IMR-90 (cell line): ENCODE results near the gene PDCD2. TPM values are rescaled to one million over a fixed set of nuclear protein-coding genes. Genes with fewer than 3 reads are reported as not detected.
A peak's percentile ranks its signal among the peaks of the same experiment; 100 is the strongest.

Source experiments
- ATAC-seq: fragments of 200-7000 bp; cut with Tn5 transposase; 2 replicates; pipeline ENCODE4 v1.9.1; 2020; ENCODE audit warnings: low read depth, mild to moderate bottlenecking, moderate library complexity
- BruUV-seq: library from RNA; stranded (reverse); fragments of 400-500 nt; replicated peaks from 2 replicates; lab custom pipeline; 2021; lab: Mats Ljungman, UMichigan
- CTCF ChIA-PET: fragments of 300-600 bp; formaldehyde crosslinking; extraction: SDS; loops from one replicate; lab custom pipeline; 2021; ENCODE audit warnings: antibody characterized with exemption; lab: Yijun Ruan, JAX
- POLR2A ChIA-PET: fragments of 300-600 bp; sonication (Branson Sonifier 250); formaldehyde crosslinking; loops from one replicate; lab custom pipeline; 2022; ENCODE audit warnings: antibody characterized with exemption; ENCODE audit not compliant: unreplicated experiment; lab: Charles Lee
- DNase-seq: peaks from one replicate; pipeline ENCODE4 v3.0.0; 2013
- H2AFZ ChIP-seq: replicated peaks from 2 replicates; pipeline ENCODE3; 2013; ENCODE audit warnings: low read length, mild to moderate bottlenecking; ENCODE audit not compliant: poor library complexity
- H2AK5ac ChIP-seq: 2 replicates; pipeline ENCODE4 v1.6.1; 2013; ENCODE audit warnings: low read depth, low read length, inconsistent platforms
- H2AK9ac ChIP-seq: replicated peaks from 2 replicates; pipeline ENCODE3; 2013; ENCODE audit warnings: mild to moderate bottlenecking, low read depth, low read length, moderate library complexity; ENCODE audit not compliant: poor library complexity
- H2BK120ac ChIP-seq: 2 replicates; pipeline ENCODE4 v1.6.1; 2013; ENCODE audit warnings: low read depth, low read length, inconsistent platforms
- H2BK15ac ChIP-seq: 3 replicates; pipeline ENCODE4 v1.6.1; 2013; ENCODE audit warnings: low read depth, low read length, inconsistent platforms
- H2BK20ac ChIP-seq: 2 replicates; pipeline ENCODE4 v1.6.1; 2013; ENCODE audit warnings: low read depth, mild to moderate bottlenecking, inconsistent platforms, low read length, moderate library complexity
- H2BK5ac ChIP-seq: 2 replicates; pipeline ENCODE4 v1.6.1; 2013; ENCODE audit warnings: mild to moderate bottlenecking, low read depth, low read length, inconsistent platforms; ENCODE audit not compliant: poor library complexity, severe bottlenecking
- H3K14ac ChIP-seq: replicated peaks from 2 replicates; pipeline ENCODE4 v1.6.1; 2013; ENCODE audit warnings: low read depth, low read length, inconsistent platforms
- H3K18ac ChIP-seq: 2 replicates; pipeline ENCODE4 v1.6.1; 2013; ENCODE audit warnings: low read depth, low read length, control low read depth
- H3K23ac ChIP-seq: 2 replicates; pipeline ENCODE4 v1.6.1; 2013; ENCODE audit warnings: low read depth, low read length, inconsistent platforms
- H3K27ac ChIP-seq: 2 replicates; pipeline ENCODE4 v1.5.1; 2013; ENCODE audit warnings: mild to moderate bottlenecking, control low read depth, low read length; ENCODE audit not compliant: insufficient read depth
- H3K27me3 ChIP-seq: 2 replicates; pipeline ENCODE4 v1.6.1; 2013; ENCODE audit warnings: low read length; ENCODE audit not compliant: control insufficient read depth, insufficient read depth
- H3K36me3 ChIP-seq: 2 replicates; pipeline ENCODE4 v1.6.1; 2013; ENCODE audit warnings: low read length, mixed read lengths; ENCODE audit not compliant: control insufficient read depth, insufficient read depth
- H3K4ac ChIP-seq: 2 replicates; pipeline ENCODE4 v1.6.1; 2013; ENCODE audit warnings: low read depth, low read length, inconsistent platforms
- H3K4me1 ChIP-seq: 2 replicates; pipeline ENCODE4 v1.6.1; 2013; ENCODE audit warnings: low read length, mixed read lengths; ENCODE audit not compliant: control insufficient read depth, insufficient read depth
- H3K4me2 ChIP-seq: 2 replicates; pipeline ENCODE4 v1.6.1; 2013; ENCODE audit warnings: low read depth, mild to moderate bottlenecking, control low read depth, low read length, moderate library complexity
- H3K4me3 ChIP-seq: 2 replicates; pipeline ENCODE4 v1.5.1; 2013; ENCODE audit warnings: low read depth, mild to moderate bottlenecking, control low read depth, low read length, moderate library complexity; ENCODE audit not compliant: insufficient read depth
- H3K56ac ChIP-seq: 2 replicates; pipeline ENCODE4 v1.6.1; 2013; ENCODE audit warnings: low read length, inconsistent platforms; ENCODE audit not compliant: insufficient read depth; ENCODE audit errors: extremely low read depth
- H3K79me1 ChIP-seq, 2 experiments: 2 replicates each; pipeline ENCODE4 v1.6.1; 2013; ENCODE audit warnings: low read length in 2 of 2, inconsistent platforms in 1 of 2, low read depth in 1 of 2
- H3K9ac ChIP-seq: 2 replicates; pipeline ENCODE4 v1.6.1; 2013; ENCODE audit warnings: low read depth, low read length, control low read depth
- H3K9me1 ChIP-seq: 2 replicates; pipeline ENCODE4 v1.6.1; 2013; ENCODE audit warnings: low read length, inconsistent platforms; ENCODE audit not compliant: insufficient read depth
- H3K9me3 ChIP-seq: 2 replicates; pipeline ENCODE4 v1.6.1; 2013; ENCODE audit warnings: low read length; ENCODE audit not compliant: control insufficient read depth, insufficient read depth
- H4K20me1 ChIP-seq: 2 replicates; pipeline ENCODE4 v1.6.1; 2013; ENCODE audit warnings: low read length, inconsistent platforms; ENCODE audit not compliant: insufficient read depth
- H4K5ac ChIP-seq: 2 replicates; pipeline ENCODE4 v1.6.1; 2013; ENCODE audit warnings: mild to moderate bottlenecking, low read depth, low read length, control low read depth
- H4K8ac ChIP-seq, 2 experiments: 2 replicates each; pipeline ENCODE4 v1.6.1; 2013; ENCODE audit warnings: low read depth in 2 of 2, low read length in 2 of 2, control low read depth in 1 of 2, inconsistent platforms in 1 of 2
- H4K91ac ChIP-seq: 2 replicates; pipeline ENCODE4 v1.6.1; 2013; ENCODE audit warnings: low read depth, low read length, inconsistent platforms; ENCODE audit not compliant: insufficient read depth
- BHLHE40 ChIP-seq: fragments of 150-350 bp; IDR thresholded peaks from 2 replicates; pipeline ENCODE4 v1.6.1; 2016; ENCODE audit warnings: mild to moderate bottlenecking, low read depth, low read length
- CEBPB ChIP-seq: IDR thresholded peaks from 2 replicates; pipeline ENCODE4 v1.6.1; 2012; ENCODE audit warnings: low read depth, low read length, improper control_type of control experiment
- CHD1 ChIP-seq: IDR thresholded peaks from 2 replicates; pipeline ENCODE4 v1.6.1; 2012; ENCODE audit warnings: low read depth, low read length, improper control_type of control experiment
- MAFK ChIP-seq: IDR thresholded peaks from 2 replicates; pipeline ENCODE4 v1.6.1; 2012; ENCODE audit warnings: low read depth, low read length, improper control_type of control experiment
- MAZ ChIP-seq: IDR thresholded peaks from 2 replicates; pipeline ENCODE4 v1.6.1; 2012; ENCODE audit warnings: low read depth, mild to moderate bottlenecking, low read length, improper control_type of control experiment, moderate library complexity, borderline replicate concordance
- MXI1 ChIP-seq: IDR thresholded peaks from 2 replicates; pipeline ENCODE4 v1.6.1; 2012; ENCODE audit warnings: low read depth, mild to moderate bottlenecking, low read length, moderate library complexity, borderline replicate concordance
- NFE2L2 ChIP-seq: fragments of 150-350 bp; IDR thresholded peaks from 2 replicates; pipeline ENCODE4 v1.6.1; 2016; ENCODE audit warnings: low read depth, mild to moderate bottlenecking, low read length
- POLR2A ChIP-seq: IDR thresholded peaks from 2 replicates; pipeline ENCODE4 v1.6.1; 2012; ENCODE audit warnings: mild to moderate bottlenecking, low read depth, low read length
- RAD21 ChIP-seq: IDR thresholded peaks from 2 replicates; pipeline ENCODE4 v1.6.1; 2012; ENCODE audit warnings: low read length, improper control_type of control experiment
- RCOR1 ChIP-seq: IDR thresholded peaks from 2 replicates; pipeline ENCODE4 v1.6.1; 2012; ENCODE audit warnings: mild to moderate bottlenecking, low read length, improper control_type of control experiment; ENCODE audit not compliant: insufficient replicate concordance
- RFX5 ChIP-seq: IDR thresholded peaks from 2 replicates; pipeline ENCODE4 v1.8.0; 2012; ENCODE audit warnings: low read depth, mild to moderate bottlenecking, low read length, moderate library complexity
- USF2 ChIP-seq: fragments of 150-350 bp; IDR thresholded peaks from 2 replicates; pipeline ENCODE4 v1.6.1; 2017; ENCODE audit warnings: mild to moderate bottlenecking, antibody characterized with exemption, low read length, low read depth
- WGBS, 2 experiments: methylation state at CpG; one replicate each; pipeline versions ENCODE4 v1.1.5 to v1.1.7; 2013; ENCODE audit warnings: missing lambda C conversion rate in 2 of 2; ENCODE audit not compliant: insufficient read length in 1 of 2; ENCODE audit errors: extremely low coverage in 2 of 2; 5-methylcytosine and 5-hydroxymethylcytosine counted together
- dilution Hi-C: fragments of 300-500 bp; cut with HindIII; formaldehyde crosslinking; loops from one replicate; pipeline ENCODE4 v1.14.3; 2018; ENCODE audit warnings: low sequenced_read_pairs; ENCODE audit not compliant: unreplicated experiment
- in situ Hi-C: fragments of 300-500 bp; cut with MboI; formaldehyde crosslinking; loops from 3 replicates; pipeline ENCODE4 v1.14.3; 2019; ENCODE audit warnings: low sequenced_read_pairs, inconsistent platforms, mixed read lengths
- intact Hi-C: fragments of 100-400 bp; cut with micrococcal nuclease; formaldehyde crosslinking; loops from 2 replicates; pipeline ENCODE4 v1.10.0; 2022
- polyA plus RNA-seq, 3 experiments: library from polyadenylated mRNA; depleted of rRNA; stranded (reverse); fragments of >200 nt; gene quantifications; 2 replicates each; pipeline ENCODE4 v1.2.3, GENCODE V29; 2012; ENCODE audit warnings: low replicate concordance in 1 of 3
- total RNA-seq: library from RNA; depleted of rRNA; stranded (reverse); fragments of >200 nt; gene quantifications from 2 replicates; pipeline ENCODE4 v1.2.3, GENCODE V29; 2012
- TF ChIP-seq, protein P1 (sequence below): fragments of 150-350 bp; IDR thresholded peaks from 2 replicates; pipeline ENCODE4 v1.6.1; 2016; ENCODE audit warnings: low read depth, mild to moderate bottlenecking, low read length, moderate library complexity, borderline replicate concordance

PDCD2 gene
- total and polyA plus RNA-seq, 2 of the 4 experiments (the other 2 are of a cell fraction), result 46.1 to 48.8 TPM

DNA sequence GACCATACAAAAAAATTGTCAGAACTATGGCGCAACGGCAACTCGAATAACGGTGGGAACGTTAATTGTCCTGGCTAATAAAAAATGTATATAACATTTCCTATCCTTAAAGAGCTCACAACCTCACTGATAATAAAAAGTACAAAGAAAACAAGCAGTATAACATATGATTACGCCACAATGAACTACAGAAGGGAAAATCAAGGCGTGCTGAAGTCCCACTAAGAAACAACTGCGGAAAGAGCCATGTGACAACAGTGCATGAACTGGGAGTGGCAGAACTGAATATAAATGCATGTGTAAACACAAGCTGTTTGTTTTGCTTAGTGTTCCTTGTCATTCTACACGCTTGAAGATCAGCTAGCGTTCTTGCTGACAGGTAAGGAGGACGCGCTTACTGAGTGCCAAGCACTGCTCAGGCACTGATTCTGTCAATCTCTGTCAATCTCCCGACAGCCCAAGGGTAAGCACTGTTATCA lies 30.9 kb downstream of the PDCD2 start:
- Histone ChIP-seq H2BK120ac (0 out of 2 replicates have a peak overlapping the region, but pooled peaks have one; percentile 9), H3K36me3 (peaks cover 4% of the 10 kb centered on the region), H3K4me3 (peak overlapping the region; percentile 70), H4K8ac (peak overlapping the region; percentile 50 to 83; a peak in 3 of 4 replicates), H4K20me1 (peaks cover 38% of the 10 kb centered on the region), H3K56ac (peak overlapping the region; percentile 0; the same call in 1 of the 2 replicates), H3K79me1 (peaks cover 4 to 15% of the 10 kb centered on the region in 2 experiments; a peak in 2 of 4 replicates), H3K9me1 (no peaks in the 10 kb centered on the region), H2AK9ac (peak overlapping the region; percentile 3), H3K18ac (peak overlapping the region; percentile 12; the same call in 1 of the 2 replicates), H3K9ac (peak overlapping the region; percentile 68), H2BK15ac (peak overlapping the region; percentile 35; the same call in 1 of the 3 replicates), H3K23ac (0 out of 2 replicates have a peak overlapping the region, but pooled peaks have one; percentile 33), H3K9me3 (no peaks in the 10 kb centered on the region), H4K91ac (peak overlapping the region; percentile 35; the same call in 1 of the 2 replicates), H2AK5ac (no peak overlapping the region), H3K4ac (peak overlapping the region; percentile 19), H3K27ac (peak overlapping the region; percentile 52; the same call in 1 of the 2 replicates), H3K27me3 (no peaks in the 10 kb centered on the region), H3K4me1 (no peaks in the 10 kb centered on the region; the same call in 1 of the 2 replicates), H3K14ac (0 out of 2 replicates have a peak overlapping the region, but pooled peaks have one; percentile 35), H2BK5ac (peak overlapping the region; percentile 31), H3K4me2 (peak overlapping the region; percentile 96), H4K5ac (peak overlapping the region; percentile 68), H2BK20ac (no peak overlapping the region), H2AFZ (peak overlapping the region; percentile 92)
- TF ChIP-seq BHLHE40, result no peak
- no peak for TF ChIP-seq CHD1
- TF ChIP-seq MXI1, result peak; percentile 78; the same call in 1 of the 2 replicates
- TF ChIP-seq RFX5, result no peak
- TF ChIP-seq MAFK, result no peak
- no peak for TF ChIP-seq NFE2L2
- peak; percentile 2; the same call in 1 of the 2 replicates for TF ChIP-seq CEBPB
- TF ChIP-seq RAD21, result no peak
- TF ChIP-seq, protein P1, sequence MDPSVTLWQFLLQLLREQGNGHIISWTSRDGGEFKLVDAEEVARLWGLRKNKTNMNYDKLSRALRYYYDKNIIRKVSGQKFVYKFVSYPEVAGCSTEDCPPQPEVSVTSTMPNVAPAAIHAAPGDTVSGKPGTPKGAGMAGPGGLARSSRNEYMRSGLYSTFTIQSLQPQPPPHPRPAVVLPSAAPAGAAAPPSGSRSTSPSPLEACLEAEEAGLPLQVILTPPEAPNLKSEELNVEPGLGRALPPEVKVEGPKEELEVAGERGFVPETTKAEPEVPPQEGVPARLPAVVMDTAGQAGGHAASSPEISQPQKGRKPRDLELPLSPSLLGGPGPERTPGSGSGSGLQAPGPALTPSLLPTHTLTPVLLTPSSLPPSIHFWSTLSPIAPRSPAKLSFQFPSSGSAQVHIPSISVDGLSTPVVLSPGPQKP, result no peak
- TF ChIP-seq RCOR1, result no peak
- TF ChIP-seq MAZ, result no peak
- peak; percentile 49; the same call in 1 of the 2 replicates for TF ChIP-seq USF2
- TF ChIP-seq POLR2A, result no peak
- peak; percentile 37 for DNase-seq
- no TSS peak for BruUV-seq
- in situ Hi-C loops (no loop called here), intact Hi-C loops (no loop called here), dilution Hi-C loops (no loop called here)
- ChIA-PET POLR2A (no interaction called here), CTCF (no interaction called here)
- WGBS, 2 experiments, result no CpG with 5 or more reads among the region's 13 CpGs
- peak; percentile 22 for ATAC-seq
